Left ventricle myocardium inferior (tissue), 1 donor: ENCODE measurements around the gene SIX5. TPM values are rescaled to one million over a fixed set of nuclear protein-coding genes. Genes with fewer than 3 reads are reported as not detected.

Experiments used
- DNase-seq: peaks from one replicate; pipeline ENCODE4 v3.0.0-alpha.2; 2020
- H3K27ac ChIP-seq: fragments of 200-600 bp; replicated peaks from 2 replicates; pipeline ENCODE4 v1.8.0; 2021
- H3K27me3 ChIP-seq: fragments of 200-600 bp; 2 replicates; pipeline ENCODE4 v1.8.0; 2021; ENCODE audit warnings: low read depth
- H3K36me3 ChIP-seq: fragments of 200-600 bp; 2 replicates; pipeline ENCODE4 v1.8.0; 2021
- H3K4me1 ChIP-seq: fragments of 200-600 bp; 2 replicates; pipeline ENCODE4 v1.8.0; 2021
- H3K4me3 ChIP-seq: fragments of 200-600 bp; 2 replicates; pipeline ENCODE4 v1.8.0; 2021; ENCODE audit warnings: mild to moderate bottlenecking, moderate library complexity
- H3K9me3 ChIP-seq: fragments of 200-600 bp; replicated peaks from 2 replicates; pipeline ENCODE4 v1.8.0; 2021
- intact Hi-C: fragments of 100-400 bp; cut with micrococcal nuclease; formaldehyde crosslinking; loops from one replicate; pipeline ENCODE4 v1.11.0; 2022
- long read RNA-seq: library from polyadenylated mRNA; unstranded; transcript quantifications from one replicate; pipeline ENCODE4 v2.0.0, GENCODE V29; 2021
- total RNA-seq: library from RNA; stranded (reverse); fragmentation: NEBNext Ultra II Directional; extraction: Animal tissue kit (Norgen Biotek cat#: 25700); gene quantifications from one replicate; pipeline ENCODE4 v1.2.1, GENCODE V29; 2021
- TF ChIP-seq, protein P1 (sequence below): fragments of 200-600 bp; IDR thresholded peaks from 2 replicates; pipeline ENCODE4 v1.8.0; 2021; ENCODE audit warnings: antibody characterized with exemption, mild to moderate bottlenecking, borderline replicate concordance
- donor health status: DM: no; HTN: yes; CAD: no; lungs with severe emphysema.

The SIX5 gene
- total RNA-seq = 21.8 TPM
- long read RNA-seq, transcript SIX5-202 (2 exons, 1,809 nt) = minor isoform, 14 of 51 reads
- long read RNA-seq, transcript SIX5-205 (3 exons, 2,943 nt) = major isoform, 21 of 51 reads
- long read RNA-seq, partial matches to known transcripts = 15 of 51 reads
- long read RNA-seq, other reads (novel, unspliced or antisense) = 1 of 51 reads

DNA sequence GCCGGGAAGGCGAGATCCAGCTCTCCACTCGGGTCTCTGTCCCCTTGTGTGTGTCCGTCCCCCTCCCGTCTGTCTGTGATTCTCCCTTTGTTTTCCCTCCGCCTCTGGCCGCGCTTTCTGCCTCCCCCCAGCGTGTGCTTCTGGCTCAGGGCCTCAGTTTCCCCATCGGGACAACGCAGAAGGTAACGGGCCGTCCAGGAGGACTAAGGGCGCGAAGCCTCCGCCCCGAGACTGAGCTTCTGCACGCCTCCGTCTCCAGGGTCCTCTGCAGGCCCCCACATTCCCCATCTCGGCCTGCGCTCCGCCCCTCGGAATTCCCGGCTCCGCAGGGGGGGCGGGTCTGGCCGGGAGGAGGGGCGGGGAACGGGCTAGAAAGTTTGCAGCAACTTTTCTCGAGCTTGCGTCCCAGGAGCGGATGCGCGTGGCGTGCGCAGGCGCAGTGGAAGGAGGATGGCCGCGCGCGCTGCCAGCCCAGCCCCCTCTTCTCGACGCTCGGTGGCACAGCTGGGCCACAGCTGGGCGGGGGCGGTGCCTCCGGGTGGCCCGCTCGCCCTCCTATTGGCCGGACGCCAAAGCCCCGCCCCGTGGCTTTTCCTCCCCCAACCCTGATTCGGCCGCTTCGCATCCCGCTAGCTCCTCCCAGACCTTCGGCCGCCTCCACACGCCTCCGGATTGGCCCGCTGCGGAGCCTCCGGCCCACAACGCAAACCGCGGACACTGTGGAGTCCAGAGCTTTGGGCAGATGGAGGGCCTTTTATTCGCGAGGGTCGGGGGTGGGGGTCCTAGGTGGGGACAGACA is at the start of gene SIX5:
Gene SIX5 (minus strand): TSS at position 269 of the 799 bp plus-strand sequence. CDS start 408 bp downstream, outside the sequence.
- Histone ChIP-seq H3K36me3 (peaks cover 21% of the 10 kb centered on the region), H3K9me3 (no peaks in the 10 kb centered on the region), H3K27me3 (no peaks in the 10 kb centered on the region), H3K27ac (peak within 1 kb of the TSS; percentile 93), H3K4me3 (peak within 1 kb of the TSS; percentile 85), H3K4me1 (peaks cover 65% of the 10 kb centered on the region)
- peak; percentile 99 for DNase-seq
- TF ChIP-seq, protein P1, sequence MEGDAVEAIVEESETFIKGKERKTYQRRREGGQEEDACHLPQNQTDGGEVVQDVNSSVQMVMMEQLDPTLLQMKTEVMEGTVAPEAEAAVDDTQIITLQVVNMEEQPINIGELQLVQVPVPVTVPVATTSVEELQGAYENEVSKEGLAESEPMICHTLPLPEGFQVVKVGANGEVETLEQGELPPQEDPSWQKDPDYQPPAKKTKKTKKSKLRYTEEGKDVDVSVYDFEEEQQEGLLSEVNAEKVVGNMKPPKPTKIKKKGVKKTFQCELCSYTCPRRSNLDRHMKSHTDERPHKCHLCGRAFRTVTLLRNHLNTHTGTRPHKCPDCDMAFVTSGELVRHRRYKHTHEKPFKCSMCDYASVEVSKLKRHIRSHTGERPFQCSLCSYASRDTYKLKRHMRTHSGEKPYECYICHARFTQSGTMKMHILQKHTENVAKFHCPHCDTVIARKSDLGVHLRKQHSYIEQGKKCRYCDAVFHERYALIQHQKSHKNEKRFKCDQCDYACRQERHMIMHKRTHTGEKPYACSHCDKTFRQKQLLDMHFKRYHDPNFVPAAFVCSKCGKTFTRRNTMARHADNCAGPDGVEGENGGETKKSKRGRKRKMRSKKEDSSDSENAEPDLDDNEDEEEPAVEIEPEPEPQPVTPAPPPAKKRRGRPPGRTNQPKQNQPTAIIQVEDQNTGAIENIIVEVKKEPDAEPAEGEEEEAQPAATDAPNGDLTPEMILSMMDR = no peak
- intact Hi-C loops = no loop called here

DNA sequence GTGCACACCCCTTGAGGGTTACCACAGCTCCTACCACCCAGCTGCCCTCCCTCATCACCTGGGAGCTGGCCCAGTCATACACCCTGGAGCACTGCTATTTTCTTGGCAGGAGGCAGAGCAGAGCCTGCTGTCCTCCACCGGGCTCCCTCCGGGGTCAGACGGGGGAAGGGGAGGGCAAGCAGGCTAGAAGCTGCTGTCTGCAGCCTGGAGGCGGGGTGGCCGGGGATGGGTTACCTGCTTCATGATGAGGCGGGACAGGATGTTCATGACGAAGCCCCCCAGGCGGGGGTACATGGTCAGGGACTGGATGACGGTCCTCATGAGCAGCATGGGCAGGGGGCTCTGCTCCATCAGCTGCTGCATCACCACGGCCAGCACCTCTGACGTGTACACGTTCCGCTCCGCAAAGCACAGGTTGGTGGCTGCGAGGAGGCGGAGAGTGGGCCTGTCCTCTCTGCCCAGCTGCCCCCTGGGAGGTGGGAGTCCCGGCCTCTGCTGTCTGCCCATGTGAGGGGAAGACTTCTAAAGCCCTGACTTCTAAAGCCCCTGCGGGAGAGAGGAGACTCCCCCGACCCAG is 48.8 kb upstream of the SIX5 start:
- Histone ChIP-seq H3K36me3 (peaks cover 26% of the 10 kb centered on the region), H3K27me3 (peaks cover 11% of the 10 kb centered on the region), H3K9me3 (no peaks in the 10 kb centered on the region), H3K27ac (no peak overlapping the region), H3K4me3 (no peak overlapping the region), H3K4me1 (peaks cover 27% of the 10 kb centered on the region)
- DNase-seq = no peak
- intact Hi-C loops = no loop called here
- TF ChIP-seq, protein P1 = no peak

DNA sequence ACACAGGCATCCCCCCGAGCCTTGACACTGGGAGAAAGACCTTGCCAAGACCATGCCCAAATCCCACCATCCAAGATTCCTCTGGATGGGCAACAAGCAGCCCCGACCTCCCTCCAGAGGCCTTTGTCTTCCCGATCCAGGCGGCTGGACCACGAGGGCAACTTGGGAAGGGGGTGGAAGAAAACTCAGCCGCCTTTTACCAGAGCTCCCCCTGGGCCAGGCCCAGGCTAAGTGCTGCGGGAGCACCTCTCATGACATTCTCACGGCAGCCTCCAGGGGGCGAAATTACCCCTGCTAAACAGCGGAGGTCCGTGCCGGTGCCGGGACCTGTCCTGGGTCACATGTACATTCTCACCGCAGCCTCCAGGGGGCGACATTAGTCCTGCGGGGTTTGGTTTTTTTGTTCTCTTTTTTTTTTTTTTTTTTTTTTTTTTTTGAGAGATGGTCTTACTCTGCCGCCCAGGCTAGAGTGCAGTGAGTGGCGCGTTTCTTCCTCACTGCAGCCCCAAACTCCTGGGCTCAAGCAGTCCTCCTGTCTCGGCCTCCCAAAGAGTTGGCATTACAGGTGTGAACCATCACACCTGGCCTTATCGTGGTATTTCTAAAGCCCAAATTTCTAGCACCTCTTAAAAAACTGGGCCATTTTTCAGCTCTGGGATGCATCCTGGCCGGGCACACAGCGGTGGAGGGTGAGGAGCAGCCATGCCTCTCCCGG is 48.1 kb upstream of the SIX5 start:
- no peak overlapping the region for H3K4me3 ChIP-seq
- H3K27ac ChIP-seq = no peak overlapping the region
- H3K36me3 ChIP-seq = peaks cover 20% of the 10 kb centered on the region
- peak; percentile 93 for DNase-seq
- H3K4me1 ChIP-seq = peaks cover 27% of the 10 kb centered on the region
- peaks cover 11% of the 10 kb centered on the region for H3K27me3 ChIP-seq
- intact Hi-C loops = no loop called here
- no peaks in the 10 kb centered on the region for H3K9me3 ChIP-seq
- TF ChIP-seq, protein P1 = peak; percentile 96

DNA sequence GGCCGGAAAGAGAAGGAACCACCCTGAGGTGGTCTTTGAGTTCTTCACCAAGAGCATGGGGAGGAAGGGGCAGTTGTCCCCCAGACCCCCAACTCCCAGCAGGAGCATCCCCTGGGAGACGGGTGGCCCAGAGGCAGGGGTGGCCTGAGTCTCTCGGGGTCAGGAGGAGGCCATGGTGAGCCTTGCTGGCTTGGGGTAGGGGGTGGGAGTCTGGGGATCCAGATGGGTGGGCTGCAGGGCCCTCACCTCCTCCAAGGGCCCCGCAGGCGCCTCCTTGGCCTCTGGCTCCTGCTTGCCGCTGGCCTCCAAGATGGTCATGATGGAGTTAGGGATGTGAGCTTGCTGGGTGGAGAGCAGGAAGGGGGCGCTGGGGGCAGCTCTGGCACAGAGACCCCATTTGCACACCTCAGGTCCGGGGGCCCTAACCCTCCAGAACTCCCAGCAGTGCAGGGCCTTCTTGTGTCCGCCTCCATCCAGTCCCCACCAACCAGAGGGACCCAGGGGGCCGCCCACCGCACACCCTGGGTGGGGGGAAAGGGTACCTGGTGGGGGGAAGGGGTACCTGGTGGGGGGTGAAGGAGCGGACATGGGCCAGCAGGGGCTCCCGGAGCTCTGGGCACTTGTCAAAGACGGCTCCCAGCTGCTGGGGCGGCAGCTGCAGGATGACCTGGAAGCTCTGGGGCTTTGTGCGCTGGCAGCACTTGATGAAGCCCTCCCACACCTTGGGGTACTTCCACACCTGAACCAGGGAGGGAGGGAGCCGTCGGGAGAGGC is 47.4 kb upstream of the SIX5 start:
- Histone ChIP-seq H3K27me3 (peaks cover 11% of the 10 kb centered on the region), H3K4me1 (peaks cover 27% of the 10 kb centered on the region), H3K4me3 (peak overlapping the region; percentile 66), H3K27ac (peak overlapping the region; percentile 15), H3K9me3 (no peaks in the 10 kb centered on the region), H3K36me3 (peaks cover 17% of the 10 kb centered on the region)
- intact Hi-C loops = no loop called here
- no peak for DNase-seq
- TF ChIP-seq, protein P1 = no peak
